ENCODE measurements around the gene RAMP2. TPM values are rescaled to one million over a fixed set of nuclear protein-coding genes. Genes with fewer than 3 reads are reported as not detected.

Gene RAMP2
- total RNA-seq, 1 donor from 2014 or later: 27.3 TPM

DNA sequence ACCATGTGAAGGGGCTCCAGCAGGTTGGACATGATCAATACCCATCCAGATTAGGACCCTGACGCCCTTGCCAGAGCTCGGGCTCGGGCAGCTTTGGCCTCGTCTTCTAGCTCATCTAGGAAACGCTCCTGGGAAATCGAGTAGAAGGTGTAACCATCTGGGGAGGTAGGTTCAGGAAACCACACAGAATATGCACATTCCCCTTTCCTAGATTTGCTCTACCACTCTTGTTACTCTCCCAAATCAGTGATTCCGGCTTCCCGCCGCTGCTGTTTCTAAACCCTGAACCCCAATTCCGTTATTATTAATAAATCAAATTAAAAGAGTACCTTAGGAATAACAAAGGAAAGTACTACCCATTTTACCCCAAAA lies 37.0 kb downstream of the RAMP2 start:
- intact Hi-C loops (cut with DNase I): no loop called here
- H3K4me3 ChIP-seq: peak overlapping the region; percentile 74 to 83
- no peak for DNase-seq (ENCODE audit: extremely low spot score in 2 of 2)
- H3K27ac ChIP-seq: peak overlapping the region; percentile 74
- H3K27me3 ChIP-seq: no peaks in the 10 kb centered on the region
- H3K4me1 ChIP-seq: peaks cover 31% of the 10 kb centered on the region
- peaks cover 0 to 6% of the 10 kb centered on the region in 2 donors for H3K36me3 ChIP-seq
- no peaks in the 10 kb centered on the region for H3K9me3 ChIP-seq
- TF ChIP-seq POLR2A (IDR thresholded peaks at IDR 0.05) (no peak), POLR2AphosphoS5 (IDR thresholded peaks at IDR 0.05; ENCODE audit: insufficient read depth in 1 of 2, low read depth in 1 of 2) (no peak)
- TF ChIP-seq, protein P1, sequence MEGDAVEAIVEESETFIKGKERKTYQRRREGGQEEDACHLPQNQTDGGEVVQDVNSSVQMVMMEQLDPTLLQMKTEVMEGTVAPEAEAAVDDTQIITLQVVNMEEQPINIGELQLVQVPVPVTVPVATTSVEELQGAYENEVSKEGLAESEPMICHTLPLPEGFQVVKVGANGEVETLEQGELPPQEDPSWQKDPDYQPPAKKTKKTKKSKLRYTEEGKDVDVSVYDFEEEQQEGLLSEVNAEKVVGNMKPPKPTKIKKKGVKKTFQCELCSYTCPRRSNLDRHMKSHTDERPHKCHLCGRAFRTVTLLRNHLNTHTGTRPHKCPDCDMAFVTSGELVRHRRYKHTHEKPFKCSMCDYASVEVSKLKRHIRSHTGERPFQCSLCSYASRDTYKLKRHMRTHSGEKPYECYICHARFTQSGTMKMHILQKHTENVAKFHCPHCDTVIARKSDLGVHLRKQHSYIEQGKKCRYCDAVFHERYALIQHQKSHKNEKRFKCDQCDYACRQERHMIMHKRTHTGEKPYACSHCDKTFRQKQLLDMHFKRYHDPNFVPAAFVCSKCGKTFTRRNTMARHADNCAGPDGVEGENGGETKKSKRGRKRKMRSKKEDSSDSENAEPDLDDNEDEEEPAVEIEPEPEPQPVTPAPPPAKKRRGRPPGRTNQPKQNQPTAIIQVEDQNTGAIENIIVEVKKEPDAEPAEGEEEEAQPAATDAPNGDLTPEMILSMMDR (IDR thresholded peaks at IDR 0.05): no peak

DNA sequence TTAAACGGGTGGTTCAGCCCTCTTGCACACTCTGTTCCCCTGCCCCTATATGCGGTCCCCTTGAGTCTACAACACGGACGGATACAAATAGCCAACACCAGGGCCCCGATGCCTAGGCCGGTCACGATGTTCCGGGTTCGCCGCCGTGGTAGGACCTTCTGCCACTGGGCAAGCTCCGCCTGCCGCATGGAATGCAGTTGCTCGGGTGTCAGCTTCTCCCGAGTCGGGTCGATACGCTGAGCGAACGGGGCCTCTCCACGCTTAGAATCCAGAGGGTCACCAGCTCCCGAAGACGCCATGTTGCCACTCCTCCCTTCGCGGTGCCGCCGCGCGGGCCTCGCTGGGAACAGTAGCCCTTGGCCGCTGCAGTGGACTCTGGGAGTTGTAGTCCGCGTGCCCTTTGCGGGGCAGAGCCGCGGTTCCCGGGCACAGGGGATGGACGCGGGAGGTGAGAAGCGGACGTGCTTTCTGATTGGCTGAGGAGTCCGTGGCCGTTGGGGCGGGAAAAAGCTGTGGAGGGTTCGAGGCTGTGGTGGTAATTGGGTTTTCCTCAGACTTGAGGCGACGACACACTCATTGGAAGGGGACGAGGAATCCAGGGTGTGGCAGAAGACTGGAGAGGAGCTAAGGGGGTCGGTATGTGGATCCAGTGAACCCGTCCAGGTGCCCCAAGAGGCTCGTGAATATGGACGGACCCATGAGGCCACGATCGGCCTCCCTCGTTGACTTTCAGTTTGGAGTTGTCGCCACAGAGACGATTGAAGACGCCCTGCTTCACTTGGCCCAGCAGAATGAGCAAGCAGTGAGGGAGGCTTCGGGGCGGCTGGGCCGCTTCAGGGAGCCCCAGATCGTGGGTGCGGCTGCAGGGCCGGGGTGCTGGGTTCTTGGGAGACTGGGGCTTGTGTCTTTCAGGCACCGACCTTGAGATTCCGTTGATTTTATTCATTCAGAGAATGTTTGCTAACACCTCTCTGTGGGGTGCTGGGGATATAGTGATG lies 37.7 kb downstream of the RAMP2 start, which contains the start of the genes CNTD1 and COA3:
Gene CNTD1, plus strand, starts transcription at position 479 of the 998 bp plus-strand sequence. Its CDS starts 207 bp downstream, at position 686.
Gene COA3, minus strand, starts transcription at position 322 of the 998 bp plus-strand sequence. Its CDS starts 23 bp downstream, at position 299.
- peak within 1 kb of the TSS; percentile 74 for H3K27ac ChIP-seq
- H3K27me3 ChIP-seq: no peaks in the 10 kb centered on the region
- TF ChIP-seq, protein P1 (IDR thresholded peaks at IDR 0.05): no peak
- peak; percentile 55 to 75 for TF ChIP-seq POLR2AphosphoS5 (IDR thresholded peaks at IDR 0.05; ENCODE audit: insufficient read depth in 1 of 2, low read depth in 1 of 2)
- peak within 1 kb of the TSS; percentile 74 to 83 for H3K4me3 ChIP-seq
- intact Hi-C loops (cut with DNase I): no loop called here
- no peaks in the 10 kb centered on the region for H3K9me3 ChIP-seq
- DNase-seq (ENCODE audit: extremely low spot score in 2 of 2): no peak
- H3K36me3 ChIP-seq: peaks cover 0 to 6% of the 10 kb centered on the region in 2 donors
- peaks cover 31% of the 10 kb centered on the region for H3K4me1 ChIP-seq

DNA sequence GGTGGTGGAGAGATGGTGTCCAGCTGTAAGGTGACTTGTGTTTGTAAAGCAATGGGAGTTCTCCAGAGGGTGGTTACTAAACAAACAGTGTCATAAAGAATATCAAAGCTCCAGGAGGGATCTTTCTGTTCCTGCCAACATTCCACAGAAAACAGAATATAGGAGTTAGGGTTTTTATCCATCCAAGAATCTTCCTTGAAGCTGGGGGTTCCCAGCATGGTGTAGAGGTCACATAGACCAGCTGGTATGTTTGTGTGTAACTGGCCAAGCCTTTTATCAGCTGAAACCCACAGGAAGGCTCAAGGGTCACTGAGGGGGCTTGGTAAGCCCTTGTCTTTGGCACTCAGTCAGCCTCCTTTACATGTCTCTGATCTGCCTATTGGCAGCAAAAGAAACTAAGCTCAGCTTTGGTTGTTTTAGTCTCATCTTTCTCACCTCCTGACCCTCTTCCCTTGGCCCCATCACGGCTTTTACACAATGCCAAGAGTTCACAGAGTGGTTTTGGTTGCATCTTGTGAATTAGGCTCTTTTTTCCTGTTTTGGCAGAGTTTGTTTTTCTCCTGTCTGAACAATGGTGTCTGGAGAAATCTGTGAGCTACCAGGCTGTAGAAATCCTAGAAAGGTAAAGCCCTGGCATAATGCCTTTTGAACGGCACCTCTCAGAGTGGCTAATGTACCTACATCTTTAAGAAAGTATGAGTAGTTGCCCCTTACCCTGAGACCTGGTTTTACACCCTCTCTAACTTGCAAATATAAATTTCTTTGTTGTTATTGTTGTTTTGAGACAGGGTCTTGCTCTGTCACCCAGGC lies 42.3 kb downstream of the RAMP2 start:
- Histone ChIP-seq H3K4me1 (peaks cover 5% of the 10 kb centered on the region), H3K9me3 (no peaks in the 10 kb centered on the region), H3K27me3 (no peaks in the 10 kb centered on the region), H3K36me3 (no peaks in the 10 kb centered on the region), H3K4me3 (no peak overlapping the region), H3K27ac (no peak overlapping the region)
- DNase-seq (ENCODE audit: extremely low spot score in 2 of 2): no peak
- intact Hi-C loops (cut with DNase I): no loop called here
- TF ChIP-seq, protein P1 (IDR thresholded peaks at IDR 0.05): no peak
- TF ChIP-seq POLR2AphosphoS5 (IDR thresholded peaks at IDR 0.05; ENCODE audit: insufficient read depth in 1 of 2, low read depth in 1 of 2): no peak
- TF ChIP-seq POLR2A (IDR thresholded peaks at IDR 0.05): no peak

DNA sequence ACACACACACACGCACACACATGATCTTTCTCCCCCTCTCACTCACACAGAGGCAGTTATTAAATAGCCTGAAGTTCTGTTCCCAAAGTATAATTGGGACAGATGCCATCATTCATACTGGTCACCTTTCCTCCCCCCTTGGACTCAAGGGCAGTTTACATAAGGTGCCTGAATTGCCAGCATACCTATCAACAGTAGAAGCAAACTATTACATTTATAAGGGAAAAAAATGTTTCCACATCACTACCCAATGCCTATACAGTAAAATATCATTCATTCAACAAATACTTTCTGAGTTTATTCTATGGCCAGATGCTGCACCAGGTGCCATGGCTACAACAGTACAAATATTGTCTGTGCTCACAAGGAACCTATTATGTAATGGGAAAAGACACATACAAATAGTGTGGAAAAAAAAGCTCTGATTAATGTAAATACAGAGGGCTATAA lies 43.9 kb downstream of the RAMP2 start:
- Histone ChIP-seq H3K27me3 (no peaks in the 10 kb centered on the region), H3K4me1 (no peaks in the 10 kb centered on the region), H3K36me3 (peaks cover 0 to 9% of the 10 kb centered on the region in 2 donors), H3K4me3 (no peak overlapping the region), H3K9me3 (no peaks in the 10 kb centered on the region), H3K27ac (no peak overlapping the region)
- no peak for DNase-seq (ENCODE audit: extremely low spot score in 2 of 2)
- TF ChIP-seq, protein P1 (IDR thresholded peaks at IDR 0.05): no peak
- TF ChIP-seq POLR2AphosphoS5 (IDR thresholded peaks at IDR 0.05; ENCODE audit: insufficient read depth in 1 of 2, low read depth in 1 of 2) (no peak), POLR2A (IDR thresholded peaks at IDR 0.05) (no peak)
- intact Hi-C loops (cut with DNase I): no loop called here

Measured in vagina (tissue), 2 donors.